ENCODE data around the gene MAPK13.
"Not testable (repeated sequence)": the region's sequence is repeated elsewhere in the genome, so short reads cannot be mapped to it uniquely, and the experiment has no call there.

The MAPK13 gene

GRCh38 chr6:36128793-36129192, 1.5 kb upstream of the MAPK13 start:
- no peak for DNase-seq

GRCh38 chr6:36129334-36129733, 979 bp upstream of the MAPK13 start:
- DNase-seq, result not testable (repeated sequence)

DNA sequence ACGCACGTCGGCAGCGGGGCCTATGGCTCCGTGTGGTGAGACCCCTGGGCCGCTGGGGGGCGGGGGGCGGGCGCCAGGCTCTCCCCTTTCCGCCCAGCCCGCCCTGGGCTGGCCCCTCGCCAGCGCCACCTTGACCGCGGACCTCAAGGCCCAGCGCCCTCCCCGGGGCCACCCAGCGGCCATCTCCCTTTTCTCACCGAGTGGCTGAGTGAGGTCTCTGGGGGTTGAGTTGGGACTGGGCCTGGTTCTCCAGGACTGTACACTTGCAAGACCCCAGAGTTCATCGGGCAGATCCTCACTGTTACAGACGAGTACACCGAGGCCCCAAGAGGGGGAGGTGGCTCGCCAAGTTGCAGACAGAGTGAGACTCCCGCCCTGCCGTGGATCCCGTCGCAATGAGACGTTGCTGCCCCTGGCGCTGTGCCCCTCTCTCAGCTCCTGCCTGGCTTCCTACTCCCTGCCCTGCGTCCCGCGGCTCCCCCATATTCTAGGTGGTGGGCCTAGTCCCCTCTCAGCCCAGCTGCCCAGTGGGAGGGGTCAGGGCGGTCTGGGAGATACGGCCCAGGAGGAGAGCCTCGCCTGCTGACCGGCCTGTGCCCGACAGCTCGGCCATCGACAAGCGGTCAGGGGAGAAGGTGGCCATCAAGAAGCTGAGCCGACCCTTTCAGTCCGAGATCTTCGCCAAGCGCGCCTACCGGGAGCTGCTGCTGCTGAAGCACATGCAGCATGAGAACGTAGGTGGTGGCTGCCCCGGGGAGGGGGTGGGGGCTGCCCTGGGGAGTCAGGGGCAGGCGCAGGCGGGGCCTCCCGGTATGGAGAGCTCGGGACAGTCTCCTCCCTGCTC, 576 bp downstream of the MAPK13 start:
- DNase-seq, result no peak

GRCh38 chr6:36131511-36132245, 1.4 kb downstream of the MAPK13 start:
- DNase-seq, result peak; percentile 50

DNA sequence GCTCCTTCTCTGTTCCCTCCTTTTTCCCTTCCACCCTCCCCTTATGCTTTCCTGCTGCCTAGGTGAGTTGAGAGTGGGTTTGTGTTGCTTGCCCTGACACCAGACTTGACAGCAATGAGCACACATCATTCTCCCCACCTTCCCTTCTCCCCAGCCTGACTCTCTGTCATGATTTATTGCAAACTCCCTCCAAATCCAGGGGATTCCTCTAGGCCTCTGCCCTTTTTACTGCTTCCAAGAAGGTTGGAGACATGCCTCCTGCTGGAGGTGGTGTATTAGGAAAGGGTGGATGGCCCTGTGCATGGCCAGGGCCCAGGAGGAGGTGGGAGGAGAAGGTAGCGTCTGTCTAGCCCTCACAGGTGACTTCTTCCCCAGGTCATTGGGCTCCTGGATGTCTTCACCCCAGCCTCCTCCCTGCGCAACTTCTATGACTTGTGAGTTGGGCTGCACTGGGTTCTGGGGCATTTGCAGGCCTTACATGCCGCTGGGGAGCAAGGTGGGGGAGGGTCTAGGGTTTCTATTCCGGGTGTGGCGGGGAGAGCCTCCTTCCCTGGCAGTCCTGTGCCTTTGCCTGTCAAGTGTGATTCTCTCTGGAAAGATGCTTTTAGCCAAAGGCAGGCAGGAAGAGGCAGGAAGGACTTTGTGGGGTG, 2.1 kb downstream of the MAPK13 start:
- DNase-seq, result no peak

- no peak for DNase-seq
These were observed 2.8 kb downstream of the MAPK13 start for GRCh38 chr6:36133148-36133547.

GRCh38 chr6:36133912-36134311, 3.6 kb downstream of the MAPK13 start:
- DNase-seq, result no peak

DNA sequence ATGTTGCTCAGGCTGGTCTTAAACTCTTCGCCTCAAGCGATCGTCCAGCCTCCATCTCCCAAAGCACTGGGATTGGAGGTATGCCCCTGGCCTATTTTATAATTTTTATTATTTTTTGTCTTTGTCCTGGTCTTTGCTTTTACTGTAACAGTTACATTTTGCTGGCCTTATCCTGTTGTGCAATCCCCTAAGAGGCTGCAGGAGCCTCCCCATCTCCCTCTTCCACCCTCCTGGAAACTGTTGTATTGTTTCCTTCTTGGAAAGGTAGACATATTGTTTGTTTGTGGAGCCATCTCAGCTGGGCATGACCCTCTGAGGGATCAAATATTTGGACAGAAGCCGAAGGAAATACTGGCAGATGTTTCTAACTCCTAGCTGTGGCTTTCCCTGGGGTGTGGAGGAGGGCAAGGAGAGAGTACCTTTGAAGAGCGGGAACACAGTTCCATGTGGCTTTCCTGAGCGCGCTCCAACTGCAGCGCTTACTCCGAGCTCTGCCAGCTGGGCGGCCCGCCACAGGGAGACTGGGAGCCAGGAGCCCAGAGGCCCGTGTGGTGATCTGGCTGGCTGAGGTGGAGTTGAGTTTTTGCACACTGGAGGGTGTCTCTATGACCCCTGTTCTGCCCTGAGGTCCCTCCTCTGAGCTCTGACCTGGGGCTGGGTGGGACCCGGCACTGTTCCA, 4.9 kb downstream of the MAPK13 start:
- DNase-seq, result no peak

- DNase-seq, result no peak
These were observed 5.7 kb downstream of the MAPK13 start for GRCh38 chr6:36136034-36136433.

DNA sequence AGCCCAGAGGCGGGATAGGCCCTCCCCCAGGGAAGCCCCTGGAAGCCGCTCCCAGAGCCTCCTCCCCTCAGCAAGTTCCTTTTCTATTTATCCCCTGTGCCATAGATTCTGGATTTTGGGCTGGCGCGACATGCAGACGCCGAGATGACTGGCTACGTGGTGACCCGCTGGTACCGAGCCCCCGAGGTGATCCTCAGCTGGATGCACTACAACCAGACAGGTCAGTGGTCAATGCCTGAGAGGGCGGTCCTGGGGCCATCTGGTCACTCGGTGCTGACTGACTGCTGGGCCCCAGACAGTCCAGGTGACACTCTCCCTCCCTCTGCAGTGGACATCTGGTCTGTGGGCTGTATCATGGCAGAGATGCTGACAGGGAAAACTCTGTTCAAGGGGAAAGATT, 6.2 kb downstream of the MAPK13 start:
- no peak for DNase-seq

GRCh38 chr6:36138667-36139066, 8.4 kb downstream of the MAPK13 start:
- no peak for DNase-seq

- DNase-seq, result peak; percentile 91
These were observed 9.1 kb downstream of the MAPK13 start for GRCh38 chr6:36139431-36139830.

DNA sequence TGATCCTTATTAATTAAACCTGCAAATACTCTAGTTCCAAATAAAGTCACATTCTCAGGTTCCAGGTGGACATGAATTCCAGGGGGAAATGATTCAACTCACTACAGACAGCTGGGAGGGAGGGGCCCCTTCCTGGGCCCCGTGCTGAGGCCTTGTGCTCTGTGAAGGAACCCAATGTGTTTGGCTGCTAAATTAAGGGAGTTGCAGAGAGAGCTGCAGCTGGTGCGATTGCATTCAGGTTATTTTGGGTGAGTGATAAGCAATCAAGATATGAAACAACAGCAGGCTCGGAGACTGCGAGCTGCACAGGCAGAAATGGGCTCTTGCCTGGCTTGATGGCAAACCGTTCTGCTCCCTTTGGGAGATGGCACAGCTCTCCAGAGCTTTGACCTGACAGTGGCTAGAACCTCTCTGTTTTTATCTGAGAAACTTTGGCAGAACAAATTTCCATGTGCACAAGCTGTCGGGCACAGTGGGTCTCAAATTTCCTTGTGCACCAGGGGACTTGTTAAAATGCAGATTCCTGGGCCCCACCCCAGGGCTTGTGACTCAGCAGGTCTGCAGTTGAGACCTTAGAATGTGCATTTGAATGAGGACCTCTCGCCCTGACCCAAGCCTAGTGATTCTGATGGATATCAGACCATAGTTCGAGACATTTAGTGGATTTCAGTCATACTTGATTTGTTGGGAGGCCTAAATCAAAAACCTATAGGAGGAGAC, 9.8 kb downstream of the MAPK13 start:
- DNase-seq, result peak; percentile 94

GRCh38 chr6:36141091-36141490, 10.8 kb downstream of the MAPK13 start:
- no peak for DNase-seq

GRCh38 chr6:36141961-36142360, 11.6 kb downstream of the MAPK13 start:
- no peak for DNase-seq

DNA sequence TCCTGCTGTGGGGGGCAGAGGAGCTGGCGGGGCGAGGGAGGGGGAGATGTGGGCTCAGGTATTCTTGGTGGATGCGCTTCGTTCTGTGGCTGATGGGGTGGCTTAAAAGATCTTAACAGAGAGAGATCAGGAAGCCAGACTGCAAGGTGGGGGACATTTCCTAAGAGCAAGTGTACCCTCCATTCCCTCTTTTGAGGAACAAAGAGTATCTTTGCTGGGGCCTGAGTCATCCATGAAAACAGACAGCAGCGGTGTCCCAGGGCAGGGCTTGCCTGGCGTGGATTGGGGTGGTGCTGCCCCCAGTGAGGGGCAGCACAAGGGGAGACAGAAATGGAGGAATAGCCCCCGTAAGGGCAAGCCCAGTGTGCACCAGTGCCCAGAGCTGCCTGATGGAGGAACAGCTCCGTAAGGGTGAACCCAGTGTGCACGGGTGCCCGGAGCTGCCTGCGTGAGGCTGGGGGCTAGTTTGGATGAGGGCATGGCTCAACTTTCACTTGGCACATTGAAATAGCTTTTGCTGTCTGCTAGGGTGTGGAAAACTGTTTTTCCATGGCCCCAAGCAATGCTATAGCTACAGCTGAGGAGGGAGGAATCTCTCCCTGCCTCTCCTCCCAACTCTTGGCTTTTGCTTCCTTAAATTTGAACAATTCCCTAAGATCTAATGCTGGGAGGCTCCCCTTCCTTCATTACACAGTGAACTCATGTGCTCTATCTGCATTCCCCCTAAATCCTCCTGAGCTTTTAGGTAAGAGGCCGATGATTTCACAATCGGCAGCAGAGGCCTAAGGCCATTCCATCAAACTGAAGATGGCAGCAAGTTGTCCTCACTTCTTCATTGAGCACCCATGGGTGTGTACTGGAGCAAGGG, 12.9 kb downstream of the MAPK13 start:
- DNase-seq, result no peak

DNA sequence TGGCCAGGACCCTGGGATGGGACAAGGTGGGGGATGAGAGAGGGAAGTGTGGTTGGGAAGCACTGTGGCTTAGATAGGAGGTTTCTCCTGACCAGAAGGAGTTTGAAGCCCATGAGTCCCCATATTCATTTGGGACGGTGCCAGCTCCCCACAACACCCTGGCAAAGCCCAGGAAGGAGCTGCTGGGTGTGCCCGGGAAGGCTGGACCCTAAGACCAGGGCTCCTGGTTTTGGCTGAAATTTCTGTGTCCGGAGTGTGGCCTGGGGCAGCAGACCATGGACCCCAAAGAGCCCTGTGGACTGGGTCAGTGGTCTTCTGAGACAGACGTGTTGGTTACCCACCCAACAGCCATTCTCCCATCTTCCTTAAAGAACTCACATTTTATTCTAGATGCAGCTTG, 15.2 kb downstream of the MAPK13 start:
- no peak for DNase-seq

GRCh38 chr6:36147294-36147693, 17.0 kb downstream of the MAPK13 start:
- DNase-seq, result no peak

DNA sequence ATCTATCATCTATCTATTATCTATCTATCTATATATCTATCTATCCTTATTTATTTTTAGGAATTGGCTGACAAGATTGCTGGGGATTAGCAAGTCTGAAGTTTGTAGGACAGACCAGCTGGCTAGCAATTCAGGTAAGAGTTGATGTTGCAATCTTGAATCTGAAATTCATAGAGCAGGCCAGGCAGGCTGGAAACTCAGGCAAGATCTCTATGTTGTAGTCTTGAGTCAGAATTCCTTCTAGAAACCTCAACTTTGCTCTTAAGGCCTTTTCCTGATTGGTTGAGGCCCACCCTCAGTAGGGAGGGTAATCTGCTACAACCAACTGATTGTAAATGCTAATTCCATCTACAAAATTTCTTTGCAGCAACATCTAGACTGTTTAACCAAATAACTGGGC, 19.2 kb downstream of the MAPK13 start:
- DNase-seq, result peak; percentile 61

DNA sequence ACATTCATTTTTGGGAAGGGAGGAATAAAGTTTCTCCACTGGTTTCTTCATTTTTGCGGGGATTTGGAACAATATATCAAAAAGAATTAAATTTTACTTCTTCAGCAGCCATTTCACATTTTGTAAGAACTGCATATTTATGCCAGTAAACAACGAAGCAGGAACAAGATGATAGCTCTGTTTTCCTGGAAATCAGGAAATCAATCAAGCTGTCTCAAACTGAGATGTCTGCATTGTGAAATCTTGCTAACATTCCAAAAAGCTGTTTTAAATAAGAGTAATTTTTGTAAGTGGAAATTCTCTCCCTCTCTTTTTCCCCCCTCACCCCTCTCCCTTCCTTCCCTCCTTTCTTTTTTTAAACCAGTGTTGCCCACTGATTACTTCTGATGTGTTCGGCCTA, 20.0 kb downstream of the MAPK13 start:
- no peak for DNase-seq

DNA sequence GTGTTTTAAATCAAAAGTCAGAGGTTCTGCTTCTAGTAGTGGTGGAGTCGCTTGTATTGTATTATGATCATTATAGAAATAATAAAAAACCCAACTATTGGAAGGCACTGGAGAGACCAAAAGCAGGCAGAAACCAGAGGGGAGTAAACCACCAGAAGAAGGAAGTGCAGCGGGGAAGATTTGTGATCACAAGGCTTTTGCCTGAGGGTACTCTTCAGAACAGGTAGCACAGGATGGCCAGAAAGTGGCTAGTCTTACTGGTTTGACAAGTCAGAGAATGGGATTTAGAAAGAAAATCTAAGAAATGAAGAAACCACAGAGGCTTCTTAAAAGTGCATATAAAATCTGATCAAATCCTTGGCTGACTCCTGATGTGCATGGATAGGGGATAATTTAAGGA, 24.0 kb downstream of the MAPK13 start:
- no peak for DNase-seq

- no peak for DNase-seq
These were observed 25.3 kb downstream of the MAPK13 start for GRCh38 chr6:36155662-36156061.
